ENCODE data around the gene WNT3.

DNA sequence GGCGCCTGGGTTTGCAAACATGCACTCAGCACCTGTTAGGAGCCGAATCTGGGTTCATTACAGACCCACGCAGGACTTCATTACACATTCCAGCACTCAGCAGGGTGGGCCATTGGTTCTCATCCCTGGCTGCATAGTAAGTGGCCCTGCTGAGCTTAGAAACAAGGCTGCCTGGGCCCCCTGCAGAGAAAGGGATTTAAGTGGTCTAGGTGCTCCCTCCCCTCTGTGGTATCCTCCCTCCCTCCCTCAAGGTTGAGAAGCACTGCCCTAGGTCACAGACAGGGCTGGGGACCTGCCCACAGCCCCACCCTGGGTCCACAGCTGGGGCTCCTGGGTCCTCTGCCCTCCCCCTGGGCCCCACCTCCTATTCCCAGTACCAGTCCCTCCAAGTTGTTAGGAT, 28.3 kb downstream of the WNT3 start:
- TF ChIP-seq EHF (CRISPR knock-in tag; IDR thresholded peaks at IDR 0.05), result no peak
- TF ChIP-seq POLR2AphosphoS2 (conservative IDR thresholded peaks at IDR 0.05; ENCODE audit: low read length), result no peak
- no peak for TF ChIP-seq RNF2 (IDR thresholded peaks at IDR 0.05; ENCODE audit: borderline replicate concordance, low read depth)
- no peak for TF ChIP-seq ZFP36 (IDR thresholded peaks at IDR 0.05; ENCODE audit: borderline replicate concordance, partially characterized antibody)
- TF ChIP-seq, protein P1, sequence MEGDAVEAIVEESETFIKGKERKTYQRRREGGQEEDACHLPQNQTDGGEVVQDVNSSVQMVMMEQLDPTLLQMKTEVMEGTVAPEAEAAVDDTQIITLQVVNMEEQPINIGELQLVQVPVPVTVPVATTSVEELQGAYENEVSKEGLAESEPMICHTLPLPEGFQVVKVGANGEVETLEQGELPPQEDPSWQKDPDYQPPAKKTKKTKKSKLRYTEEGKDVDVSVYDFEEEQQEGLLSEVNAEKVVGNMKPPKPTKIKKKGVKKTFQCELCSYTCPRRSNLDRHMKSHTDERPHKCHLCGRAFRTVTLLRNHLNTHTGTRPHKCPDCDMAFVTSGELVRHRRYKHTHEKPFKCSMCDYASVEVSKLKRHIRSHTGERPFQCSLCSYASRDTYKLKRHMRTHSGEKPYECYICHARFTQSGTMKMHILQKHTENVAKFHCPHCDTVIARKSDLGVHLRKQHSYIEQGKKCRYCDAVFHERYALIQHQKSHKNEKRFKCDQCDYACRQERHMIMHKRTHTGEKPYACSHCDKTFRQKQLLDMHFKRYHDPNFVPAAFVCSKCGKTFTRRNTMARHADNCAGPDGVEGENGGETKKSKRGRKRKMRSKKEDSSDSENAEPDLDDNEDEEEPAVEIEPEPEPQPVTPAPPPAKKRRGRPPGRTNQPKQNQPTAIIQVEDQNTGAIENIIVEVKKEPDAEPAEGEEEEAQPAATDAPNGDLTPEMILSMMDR (IDR thresholded peaks at IDR 0.05), result no peak
- no peak for TF ChIP-seq JUN (IDR thresholded peaks at IDR 0.05)
- no peak for TF ChIP-seq POLR2A (IDR thresholded peaks at IDR 0.05; ENCODE audit: low read length)
- TF ChIP-seq HDAC2 (IDR thresholded peaks at IDR 0.05), result no peak
- no peak for TF ChIP-seq MAZ (IDR thresholded peaks at IDR 0.05; ENCODE audit: borderline replicate concordance, low read depth, low read length)
- TF ChIP-seq CEBPB (IDR thresholded peaks at IDR 0.05), result no peak
- no peak for TF ChIP-seq CHD4 (IDR thresholded peaks at IDR 0.05; ENCODE audit: borderline replicate concordance)
- no peak for TF ChIP-seq JUNB (IDR thresholded peaks at IDR 0.05)
- TF ChIP-seq, protein P2, sequence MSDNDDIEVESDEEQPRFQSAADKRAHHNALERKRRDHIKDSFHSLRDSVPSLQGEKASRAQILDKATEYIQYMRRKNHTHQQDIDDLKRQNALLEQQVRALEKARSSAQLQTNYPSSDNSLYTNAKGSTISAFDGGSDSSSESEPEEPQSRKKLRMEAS (IDR thresholded peaks at IDR 0.05), result no peak

Data from A549 (cell line).